A549 (cell line): Measurements from ENCODE around the gene PDIA6. TPM values are rescaled to one million over a fixed set of nuclear protein-coding genes. Genes with fewer than 3 reads are reported as not detected.
A peak's percentile ranks its signal among the peaks of the same experiment; 100 is the strongest.

Experiments
- ATAC-seq, 2 experiments: fragments of 200-7000 bp in 1 of 2; fragments of >200 bp in 1 of 2; cut with Nextera tagmentation in 1 of 2; cut with Tn5 transposase in 1 of 2; 3 replicates each; pipeline versions ENCODE4 v1.8.0 to v1.9.1; 2018 to 2020; ENCODE audit warnings: mild to moderate bottlenecking in 1 of 2, moderate library complexity in 1 of 2
- CTCF ChIA-PET: fragments of 300-600 bp; sonication (Branson Sonifier 250); formaldehyde crosslinking; extraction: SDS; loops from one replicate; lab custom pipeline; 2021; ENCODE audit warnings: antibody characterized with exemption, inconsistent platforms; lab: Yijun Ruan, JAX
- POLR2A ChIA-PET: fragments of 350-600 bp; formaldehyde crosslinking; extraction: SDS; loops from one replicate; lab custom pipeline; 2021; ENCODE audit warnings: antibody characterized with exemption, inconsistent platforms; lab: Yijun Ruan, JAX
- DNase-seq, 2 experiments: peaks; one replicate each; pipeline versions ENCODE4 v3.0.0 to v3.0.0-alpha.2; 2011 to 2016; ENCODE audit warnings: low read depth in 1 of 2, low spot score in 1 of 2
- FAIRE-seq: peaks from 2 replicates; lab custom pipeline; 2011; peaks lifted over from hg19 to GRCh38; lab: Jason Lieb, UNC
- H3K27ac ChIP-seq, 2 experiments: fragments of >200 bp; sonication (Bioruptor Twin); formaldehyde crosslinking; 3 replicates each; pipeline ENCODE4 v1.5.1; 2016 to 2017
- H3K4me1 ChIP-seq: fragments of >200 bp; sonication (Bioruptor Twin); formaldehyde crosslinking; 3 replicates; pipeline ENCODE4 v1.6.1; 2016
- H3K4me2 ChIP-seq: fragments of >200 bp; sonication (Bioruptor Twin); formaldehyde crosslinking; 3 replicates; pipeline ENCODE4 v1.6.1; 2016
- H3K4me3 ChIP-seq: fragments of >200 bp; sonication (Bioruptor Twin); formaldehyde crosslinking; 3 replicates; pipeline ENCODE4 v1.5.1; 2016
- H3K9me3 ChIP-seq: fragments of >200 bp; sonication (Bioruptor Twin); formaldehyde crosslinking; 3 replicates; pipeline ENCODE4 v1.6.1; 2016
- ATOH8 ChIP-seq: fragments of 250-450 bp; sonication (Bioruptor Pico); IDR thresholded peaks from 2 replicates; pipeline ENCODE4 v1.5.0; 2020; ENCODE audit warnings: low read depth, mild to moderate bottlenecking, moderate library complexity
- BHLHE40 ChIP-seq: IDR thresholded peaks from 2 replicates; pipeline ENCODE4 v1.6.1; 2012; ENCODE audit warnings: low read depth, low read length, inconsistent platforms
- CBX8 ChIP-seq: fragments of 200-600 bp; sonication (generic); IDR thresholded peaks from 2 replicates; pipeline ENCODE4 v1.6.1; 2016
- CHD4 ChIP-seq: fragments of 200-600 bp; sonication (generic); IDR thresholded peaks from 2 replicates; pipeline ENCODE4 v1.6.1; 2016; ENCODE audit warnings: antibody characterized with exemption, mild to moderate bottlenecking, borderline replicate concordance
- CTCF ChIP-seq: fragments of >200 bp; sonication (Bioruptor Twin); formaldehyde crosslinking; IDR thresholded peaks from 3 replicates; pipeline ENCODE4 v1.5.1; 2016
- EHF ChIP-seq: fragments of 250-450 bp; sonication (Bioruptor Pico); IDR thresholded peaks from 2 replicates; pipeline ENCODE4 v1.5.0; 2020; ENCODE audit warnings: mild to moderate bottlenecking
- EHMT2 ChIP-seq: fragments of 200-600 bp; sonication (generic); IDR thresholded peaks from 2 replicates; pipeline ENCODE4 v1.6.1; 2016; ENCODE audit warnings: antibody characterized with exemption, low read depth, mild to moderate bottlenecking, moderate library complexity
- ELK1 ChIP-seq: fragments of 150-350 bp; IDR thresholded peaks from 2 replicates; pipeline ENCODE4 v1.6.1; 2014; ENCODE audit warnings: low read depth, mild to moderate bottlenecking, low read length
- FOXS1 ChIP-seq: fragments of 250-450 bp; sonication (Bioruptor Pico); IDR thresholded peaks from 2 replicates; pipeline ENCODE4 v1.5.0; 2020; ENCODE audit warnings: mild to moderate bottlenecking, moderate library complexity
- HDAC2 ChIP-seq: fragments of 200-600 bp; sonication (generic); IDR thresholded peaks from 2 replicates; pipeline ENCODE4 v1.6.1; 2016
- HES2 ChIP-seq: fragments of >200 bp; sonication (Bioruptor Twin); formaldehyde crosslinking; IDR thresholded peaks from 2 replicates; pipeline ENCODE4 v1.6.1; 2016
- HOXB5 ChIP-seq: fragments of 250-450 bp; sonication (Bioruptor Pico); IDR thresholded peaks from 2 replicates; pipeline ENCODE4 v1.5.0; 2020; ENCODE audit warnings: mild to moderate bottlenecking, moderate library complexity
- JUN ChIP-seq, 2 experiments: fragments of >200 bp; sonication (Bioruptor Twin); formaldehyde crosslinking; IDR thresholded peaks; 2 replicates in 1 of 2; 3 replicates in 1 of 2; pipeline ENCODE4 v1.6.1; 2016 to 2017
- KDM1A ChIP-seq: fragments of 200-600 bp; sonication (generic); IDR thresholded peaks from 2 replicates; pipeline ENCODE4 v1.6.1; 2016; ENCODE audit warnings: low read depth, mild to moderate bottlenecking
- MAFK ChIP-seq: fragments of 450-650 bp; IDR thresholded peaks from 2 replicates; pipeline ENCODE4 v1.6.1; 2014; ENCODE audit not compliant: partially characterized antibody
- MAX ChIP-seq: IDR thresholded peaks from 2 replicates; pipeline ENCODE4 v1.6.1; 2012
- MYC ChIP-seq: IDR thresholded peaks from 2 replicates; pipeline ENCODE4 v1.6.1; 2012; ENCODE audit warnings: mild to moderate bottlenecking, inconsistent platforms, low read length, improper control_type of control experiment, borderline replicate concordance
- RAD21 ChIP-seq, 2 experiments: fragments of >200 bp in 1 of 2; sonication (Bioruptor Twin) in 1 of 2; formaldehyde crosslinking in 1 of 2; IDR thresholded peaks in 1 of 2; conservative IDR thresholded peaks in 1 of 2; 2 replicates in 1 of 2; 3 replicates in 1 of 2; pipeline ENCODE4 v1.6.1; 2012 to 2018; ENCODE audit warnings: inconsistent platforms in 1 of 2
- RCOR1 ChIP-seq: fragments of 150-350 bp; IDR thresholded peaks from 2 replicates; pipeline ENCODE4 v1.6.1; 2014; ENCODE audit warnings: antibody characterized with exemption, low read length, low read depth
- SMC3 ChIP-seq: fragments of >200 bp; sonication (Bioruptor Twin); formaldehyde crosslinking; IDR thresholded peaks from 3 replicates; pipeline ENCODE4 v1.6.1; 2018; ENCODE audit warnings: inconsistent platforms
- whole genome bisulfite sequencing: methylation state at CpG from one replicate; pipeline ENCODE4 v1.1.6; 2017; ENCODE audit errors: missing lambda C conversion rate; 5-methylcytosine and 5-hydroxymethylcytosine counted together
- polyA plus RNA-seq, 4 experiments: library from polyadenylated mRNA; depleted of rRNA in 3 of 4; stranded (reverse); fragments of >200 nt; fragmentation: RNase III in 1 of 4; extraction: RNeasy Plus Mini Kit Qiagen cat#74134 plus additional on column Dnase treatment in 1 of 4; gene quantifications; 2 replicates in 3 of 4; 3 replicates in 1 of 4; pipeline ENCODE4 v1.2.3, GENCODE V29; 2011 to 2017

The PDIA6 gene
- polyA plus RNA-seq, 2 of the 4 experiments (the other 2 are of a cell fraction) = 322 to 442 TPM

DNA sequence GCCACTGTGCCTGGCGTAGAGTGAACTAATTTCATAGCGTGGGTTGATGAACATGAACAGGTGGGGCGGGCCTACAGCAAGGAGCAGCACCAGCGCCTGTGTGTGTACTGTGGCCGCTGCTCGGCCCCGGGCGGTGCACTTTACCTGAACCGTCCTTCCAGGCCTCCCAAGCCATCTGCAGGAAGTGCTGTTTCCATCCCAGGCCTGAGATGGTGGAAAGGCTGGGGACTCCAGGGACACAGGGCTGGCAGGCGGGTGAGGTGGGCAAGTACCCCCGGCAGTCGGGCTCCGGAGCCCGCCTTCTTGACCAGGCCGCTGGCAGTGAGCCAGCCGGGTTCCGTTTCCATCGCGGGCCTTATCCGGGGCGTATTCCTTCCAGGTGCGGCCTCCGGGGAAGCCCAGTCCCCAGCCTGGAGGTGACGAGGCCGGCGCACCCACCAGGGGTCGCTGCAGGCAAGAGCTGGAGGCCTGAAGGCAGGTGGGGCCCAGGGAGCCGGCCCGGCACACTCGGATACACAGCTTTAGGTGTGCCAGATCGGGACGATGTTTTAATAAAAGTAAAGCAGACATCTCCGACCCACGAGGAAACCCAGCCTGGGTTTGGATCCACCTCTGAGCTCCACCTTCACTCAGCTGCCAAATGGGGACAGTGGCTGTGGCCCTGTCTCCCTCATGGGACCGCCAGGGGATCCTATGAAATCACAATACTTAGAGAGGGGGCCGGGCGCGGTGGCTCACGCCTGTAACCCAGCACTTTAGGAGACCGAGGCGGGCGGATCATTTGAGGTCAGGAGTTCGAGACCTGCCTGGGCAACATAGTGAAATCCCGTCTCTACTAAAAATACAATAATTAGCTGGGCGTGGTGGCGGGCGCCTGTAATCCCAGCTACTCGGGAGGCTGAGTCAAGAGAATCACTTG is 22.7 kb upstream of the PDIA6 start:
- CTCF ChIA-PET = interaction anchor here (0.6 to 11.6 kb wide), 56 partner anchors 9 to 883 kb away, joined by 3 to 1025 read pairs (median 4); partner anchors contain the start of gene KCNF1
- Histone ChIP-seq H3K4me2 (peak overlapping the region; percentile 66), H3K9me3 (peaks cover 4% of the 10 kb centered on the region; the same call in 1 of the 3 replicates), H3K27ac (peak overlapping the region; percentile 65 to 77; a peak in 5 of 6 replicates), H3K4me1 (no peaks in the 10 kb centered on the region), H3K4me3 (no peak overlapping the region)
- WGBS = 43% methylated on average over 37 of the region's 48 CpGs
- ATAC-seq (peak; percentile 92 to 93), DNase-seq (peak; percentile 81 to 82), FAIRE-seq (no peak)
- POLR2A ChIA-PET = no interaction called here
- TF ChIP-seq SMC3 = peak; percentile 99
- TF ChIP-seq CTCF = peak; percentile 99
- TF ChIP-seq MAFK = no peak
- TF ChIP-seq MAX = peak; percentile 34; the same call in 1 of the 2 replicates
- TF ChIP-seq CHD4 = no peak
- no peak for TF ChIP-seq HES2
- peak; percentile 97 to 99 for TF ChIP-seq RAD21 (conservative IDR thresholded peaks at IDR 0.05 in 1 of 2, IDR thresholded peaks at IDR 0.05 in 1 of 2)

GRCh38 chr2:10834068-10834655 is 21.6 kb upstream of the PDIA6 start:
- ATAC-seq = no peak
- ChIA-PET CTCF (interaction anchor here (0.7 to 11.6 kb wide), 19 partner anchors 8 to 749 kb away, joined by 3 to 1025 read pairs (median 16); partner anchors contain the start of gene KCNF1), POLR2A (no interaction called here)
- FAIRE-seq = no peak
- Histone ChIP-seq H3K9me3 (no peaks in the 10 kb centered on the region), H3K27ac (0 out of 6 replicates have a peak overlapping the region, but pooled peaks of 1 of the 2 experiments have one; percentile 2), H3K4me3 (no peak overlapping the region), H3K4me2 (no peak overlapping the region)
- 83% methylated on average over 8 of the region's 8 CpGs for WGBS
- no peak for DNase-seq
- TF ChIP-seq ELK1 = no peak
- no peak for TF ChIP-seq MAX
- TF ChIP-seq ATOH8 (CRISPR knock-in tag) = no peak
- no peak for TF ChIP-seq FOXS1 (CRISPR knock-in tag)
- no peak for TF ChIP-seq EHMT2
- no peak for TF ChIP-seq RCOR1
- no peak for TF ChIP-seq MYC
- TF ChIP-seq HOXB5 (CRISPR knock-in tag) = no peak
- no peak for TF ChIP-seq EHF (CRISPR knock-in tag)
- TF ChIP-seq BHLHE40 = no peak
- TF ChIP-seq HDAC2 = no peak
- TF ChIP-seq JUN (IDR thresholded peaks at IDR 0.05) = no peak
- TF ChIP-seq KDM1A = no peak
- no peak for TF ChIP-seq CBX8
- TF ChIP-seq, all 56 proteins: peak for 0
- H3K4me1 ChIP-seq = no peaks in the 10 kb centered on the region
